EL (cell line): ENCODE data around the gene HMHB1.
"Not testable (repeated sequence)": the region's sequence is repeated elsewhere in the genome, so short reads cannot be mapped to it uniquely, and the experiment has no call there.

Experiments used
- DNase-seq: peaks from one replicate; pipeline ENCODE4 v3.0.0-alpha.2; 2016

Gene HMHB1

DNA sequence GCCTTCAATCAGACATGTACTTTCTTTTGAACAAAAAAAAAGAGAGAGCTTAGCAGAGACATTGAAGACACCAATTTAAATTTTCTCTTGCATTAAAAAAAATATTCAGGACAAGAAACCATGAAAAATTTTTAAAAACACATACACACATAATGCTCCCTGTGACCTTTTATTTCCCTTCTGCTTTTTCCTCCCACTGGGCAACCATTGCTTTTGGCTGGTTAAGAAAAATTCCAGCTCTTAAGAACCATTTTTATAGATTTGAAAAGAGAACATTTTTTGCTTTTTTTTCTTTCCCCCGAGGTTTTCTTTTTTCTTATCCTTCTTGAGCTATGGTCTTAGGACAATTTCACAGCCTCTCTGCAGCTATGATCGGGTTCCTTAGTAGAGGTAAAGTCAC is 6.1 kb upstream of the HMHB1 start:
- DNase-seq, result no peak

DNA sequence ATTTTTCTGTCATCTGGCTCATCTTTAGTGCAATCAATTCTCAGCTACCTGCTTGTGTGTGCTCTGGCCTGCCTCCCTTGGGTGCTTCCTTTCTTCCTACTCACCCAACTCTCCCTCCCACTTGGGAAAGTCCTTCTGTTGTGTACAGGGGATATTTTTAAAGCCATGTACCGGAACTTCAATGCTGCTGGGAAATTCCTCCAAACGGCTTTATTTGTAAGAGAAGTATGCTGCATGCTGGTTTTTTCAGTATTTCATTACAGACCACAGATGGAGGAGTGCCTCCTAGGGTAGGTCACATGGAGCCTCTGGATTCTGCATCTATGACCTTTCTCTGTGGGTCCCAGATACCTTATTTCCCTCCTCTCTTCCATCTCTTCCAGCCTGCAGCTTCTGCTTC is 5.4 kb upstream of the HMHB1 start:
- no peak for DNase-seq

DNA sequence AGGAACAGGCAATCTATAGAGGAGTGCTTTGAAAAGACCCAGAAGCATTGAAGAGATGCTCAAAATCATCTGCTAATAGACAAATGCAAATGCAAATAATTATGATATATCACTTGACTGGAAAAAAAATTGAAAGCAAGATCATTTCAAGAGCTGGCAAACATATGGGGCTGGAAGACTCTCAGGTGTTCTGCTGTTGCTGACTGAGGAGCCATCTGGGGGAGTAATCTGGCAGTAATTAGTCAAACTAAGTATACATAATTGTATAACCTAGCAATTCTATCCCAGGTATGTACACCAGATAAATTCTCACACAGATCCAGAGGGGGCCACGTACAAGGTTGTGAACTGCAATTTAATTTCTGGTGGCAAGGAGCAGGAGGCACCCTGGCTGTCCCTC is 4.6 kb upstream of the HMHB1 start:
- no peak for DNase-seq

DNA sequence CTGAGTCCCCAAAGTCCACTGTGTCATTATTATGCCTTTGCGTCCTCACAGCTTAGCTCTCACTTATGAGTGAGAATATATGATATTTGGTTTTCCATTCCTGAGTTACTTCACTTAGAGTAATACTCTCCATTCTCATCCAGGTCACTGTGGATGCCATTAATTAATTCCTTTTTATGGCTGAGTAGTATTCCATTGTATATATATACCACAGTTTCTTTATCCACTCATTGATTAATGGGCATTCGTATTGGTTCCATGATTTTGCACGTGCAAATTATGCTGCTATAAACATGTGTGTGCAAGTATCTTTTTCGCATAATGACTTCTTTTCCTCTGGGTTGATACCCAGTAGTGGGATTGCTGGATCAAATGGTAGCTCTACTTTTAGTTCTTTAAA is 4.4 kb downstream of the HMHB1 start:
- not testable (repeated sequence) for DNase-seq

DNA sequence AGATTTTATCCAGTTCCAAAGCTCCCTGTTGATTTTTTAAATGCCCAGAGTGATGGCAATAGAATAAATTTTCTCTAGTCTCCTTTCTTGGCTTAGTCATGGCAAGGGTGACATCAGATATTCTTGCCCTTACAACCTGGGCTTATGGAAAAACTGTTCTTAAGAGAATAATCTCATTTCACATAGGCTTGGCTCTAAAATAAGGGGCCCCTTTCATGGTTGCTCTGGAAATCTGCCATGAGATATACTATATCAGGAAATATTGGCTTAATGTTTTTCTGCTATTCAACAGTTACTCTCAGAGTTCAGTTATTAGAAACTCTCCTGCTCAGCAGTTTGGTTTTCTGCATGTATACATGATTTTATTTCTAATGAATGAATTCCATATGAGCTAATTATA is 7.8 kb downstream of the HMHB1 start:
- DNase-seq, result no peak

DNA sequence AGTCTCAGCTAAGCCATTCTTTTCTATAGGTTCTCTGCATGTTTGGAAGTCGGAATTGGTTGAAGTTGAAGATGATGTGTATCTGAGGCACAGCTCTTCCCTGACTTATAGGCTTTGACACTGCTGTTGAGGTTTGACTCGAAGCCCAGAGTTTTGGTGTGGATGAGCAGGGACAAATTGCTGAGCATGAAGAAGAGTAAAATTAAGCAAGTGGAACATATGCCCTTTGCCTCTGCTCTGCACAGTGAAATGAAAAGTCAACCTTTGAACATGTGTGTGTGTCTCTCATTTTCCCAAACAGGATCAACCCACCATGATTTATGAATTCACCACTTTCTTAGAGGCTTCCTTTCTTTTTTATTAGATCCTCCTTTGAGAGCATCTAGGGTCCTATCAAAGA is 8.5 kb downstream of the HMHB1 start:
- DNase-seq, result no peak

DNA sequence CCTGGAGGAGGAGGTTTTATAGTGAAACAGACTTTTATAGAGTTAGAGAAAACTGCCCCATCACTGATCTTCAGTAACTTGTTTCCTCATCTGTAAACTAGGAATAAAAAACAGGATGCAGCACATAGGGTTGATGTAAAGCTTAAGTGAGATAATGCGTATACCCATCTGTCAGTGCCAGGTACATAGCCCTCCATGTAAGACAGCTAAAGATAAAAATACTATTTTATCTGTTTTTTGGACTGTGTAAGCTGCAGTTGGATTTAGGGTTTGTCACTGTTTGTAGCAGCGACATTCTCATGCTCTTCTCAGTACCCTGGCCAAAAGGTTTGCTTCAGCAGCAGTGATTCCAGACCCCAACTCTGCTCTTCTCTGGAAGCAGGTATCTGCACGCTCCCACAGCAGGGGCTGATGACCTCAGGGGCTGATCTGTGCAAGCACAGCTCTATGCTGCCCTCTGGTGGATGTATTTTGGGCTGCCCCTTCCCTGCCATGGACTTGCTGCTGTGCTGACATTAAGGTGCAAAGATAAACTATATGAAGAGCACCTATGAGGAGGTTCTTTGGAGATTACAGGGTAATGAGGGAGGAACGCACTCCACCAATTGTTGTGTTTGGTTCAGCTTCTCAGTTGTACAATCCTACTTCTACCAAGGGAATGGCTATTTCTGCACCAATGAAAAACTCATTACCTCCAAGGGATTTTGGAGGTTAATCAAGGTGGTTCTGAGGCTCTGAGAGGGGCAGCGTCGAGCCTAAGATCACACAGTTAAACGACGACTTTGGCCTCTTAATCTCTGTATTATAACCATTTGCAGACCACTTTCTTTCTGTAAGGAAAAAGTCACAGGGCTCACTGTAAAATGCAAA is 13.1 kb downstream of the HMHB1 start:
- DNase-seq, result peak; percentile 73

DNA sequence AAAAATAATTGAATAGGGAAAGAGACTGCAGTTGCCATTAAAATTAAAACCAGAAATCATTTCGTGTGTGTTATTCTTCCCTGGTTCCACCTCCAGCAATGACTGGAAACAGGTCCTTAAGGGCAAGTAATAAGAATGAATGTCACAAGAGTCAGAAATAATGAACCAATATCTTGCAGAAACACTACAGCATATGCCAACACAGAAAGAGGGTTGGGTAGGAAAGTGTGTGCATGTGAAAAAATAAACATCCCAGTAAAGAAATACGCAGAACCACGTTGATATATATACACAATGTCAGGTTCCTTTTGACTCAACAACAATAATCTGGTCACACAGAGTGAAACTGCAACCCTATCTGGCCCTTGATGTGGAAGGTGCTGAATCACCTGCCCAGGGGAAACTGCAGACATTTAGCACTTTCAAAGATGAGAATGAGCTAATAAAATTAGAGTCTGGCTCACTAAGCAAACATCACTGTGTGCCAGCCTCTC is 15.0 kb downstream of the HMHB1 start:
- no peak for DNase-seq

DNA sequence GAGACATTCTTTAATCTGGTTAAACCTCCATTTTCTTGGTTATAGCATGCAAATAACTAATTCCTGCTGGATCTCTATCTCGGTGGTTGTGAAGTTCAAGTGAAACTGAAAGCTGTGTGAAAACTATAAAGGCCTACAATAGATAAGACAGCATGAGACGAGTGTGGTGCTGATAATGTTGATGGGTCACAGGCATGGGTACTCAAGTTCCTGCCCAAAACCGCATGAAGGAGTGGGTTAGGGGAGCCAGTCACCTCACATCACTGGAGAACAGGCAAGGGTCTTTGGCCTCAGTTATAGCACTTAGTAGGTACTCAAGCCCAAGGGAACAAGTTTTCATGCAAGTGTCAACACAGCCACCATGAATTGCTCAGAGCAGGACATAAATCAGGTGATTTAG is 16.7 kb downstream of the HMHB1 start:
- DNase-seq, result no peak

DNA sequence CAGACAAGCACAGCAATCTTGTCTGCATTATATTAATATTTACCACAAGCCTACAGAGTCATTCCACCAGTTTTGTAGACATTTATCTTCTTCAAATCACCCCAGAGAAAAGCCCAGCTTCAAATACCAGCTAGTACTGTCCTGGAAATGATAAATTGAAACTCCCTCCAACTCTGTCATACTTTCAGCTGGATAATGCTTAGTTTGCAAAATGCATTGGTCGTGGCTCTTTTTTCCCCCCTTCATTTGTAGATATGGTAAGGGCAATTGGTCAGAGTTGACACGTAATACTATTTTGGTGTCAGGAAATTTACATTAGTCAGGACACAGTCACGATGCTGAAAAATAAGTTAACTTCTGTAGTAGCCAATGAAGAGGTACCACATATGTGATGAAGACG is 21.2 kb downstream of the HMHB1 start:
- no peak for DNase-seq

DNA sequence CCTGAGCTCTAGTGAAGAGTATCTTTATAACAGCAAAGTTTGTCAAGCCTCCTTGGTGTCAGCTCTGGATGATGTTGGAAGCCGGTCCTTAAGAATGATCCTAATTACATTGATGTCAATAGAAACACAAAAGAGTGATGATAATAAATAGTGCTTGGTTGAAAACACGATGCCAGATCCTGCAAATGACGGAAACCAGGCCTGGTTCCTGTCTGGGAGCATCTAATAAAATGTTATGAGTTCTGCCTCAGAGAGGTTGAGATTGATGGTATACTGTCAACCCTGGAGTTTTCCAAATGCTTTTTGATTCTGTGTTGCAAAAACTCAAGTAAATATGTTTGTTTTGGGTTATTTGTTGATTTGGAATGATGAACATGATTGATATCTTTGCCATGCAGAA is 23.3 kb downstream of the HMHB1 start:
- DNase-seq, result no peak

DNA sequence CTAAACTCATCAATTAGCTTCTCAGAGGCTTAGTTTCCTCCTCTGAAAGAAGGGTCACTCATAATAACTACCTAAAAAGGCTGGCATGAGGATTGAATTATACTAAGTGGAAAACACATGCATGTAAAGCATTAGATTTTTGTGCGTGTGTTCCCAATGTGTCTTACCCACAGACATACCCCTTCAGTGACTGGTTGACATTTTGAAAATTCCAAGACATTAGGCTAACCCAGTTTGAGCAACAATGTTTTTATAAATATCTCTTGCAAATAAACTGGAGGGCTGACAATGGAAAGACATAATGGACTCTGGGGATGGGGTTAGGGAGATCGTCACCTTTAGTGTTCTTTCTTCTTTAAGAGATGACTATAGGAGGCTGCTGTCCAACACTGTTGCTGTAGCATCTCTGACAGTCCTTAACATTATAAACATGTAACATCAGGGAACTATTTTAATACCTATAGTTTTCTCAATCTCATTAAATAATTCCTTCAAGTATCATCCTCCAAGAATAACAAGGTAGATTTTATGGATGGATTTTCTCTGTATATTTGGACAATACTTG is 24.3 kb downstream of the HMHB1 start:
- peak; percentile 14 for DNase-seq

DNA sequence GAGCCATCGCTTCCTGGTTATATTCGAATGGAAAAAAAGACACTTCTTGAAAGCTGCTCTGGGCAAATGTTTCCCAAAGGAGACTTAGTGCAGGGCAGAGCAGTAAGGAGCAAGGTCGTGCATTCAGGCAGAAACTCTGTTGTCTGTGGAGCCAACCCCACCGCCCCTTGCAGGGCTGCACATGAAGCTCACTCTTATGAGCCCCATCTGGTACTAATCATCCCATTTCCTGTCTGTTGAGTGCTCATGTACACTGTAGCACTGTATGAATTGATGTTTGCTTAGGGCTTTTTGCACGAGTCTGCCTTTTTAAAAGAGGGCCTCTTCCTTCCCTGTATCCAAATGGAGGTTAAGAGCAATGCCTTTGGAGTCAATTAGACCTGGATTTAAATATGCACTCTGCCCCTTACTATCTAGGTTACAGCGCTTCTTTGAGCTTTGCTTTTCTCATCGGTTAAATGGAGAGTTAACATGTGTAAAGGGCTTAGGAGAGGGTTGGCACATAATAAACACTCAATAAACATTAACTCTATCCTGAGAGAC is 25.4 kb downstream of the HMHB1 start:
- peak; percentile 69 for DNase-seq

DNA sequence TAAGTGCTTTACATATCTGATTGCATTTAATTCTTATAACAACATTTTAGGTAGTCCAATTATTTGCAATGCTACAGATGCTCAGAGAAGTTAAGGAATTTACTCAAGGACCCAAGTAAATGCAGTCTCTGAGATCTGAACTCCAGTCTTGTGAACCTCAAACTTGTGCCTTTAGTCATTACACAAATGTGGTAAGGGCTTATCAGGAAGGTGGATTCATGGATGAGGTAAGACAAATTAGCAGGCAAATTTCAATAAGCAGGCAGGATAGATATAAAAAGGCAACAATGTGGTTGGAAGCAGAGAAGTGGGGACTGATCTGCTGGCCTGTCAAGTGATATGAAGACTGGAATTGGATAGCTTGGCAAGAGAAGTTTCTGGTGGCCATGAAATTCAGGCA is 29.5 kb downstream of the HMHB1 start:
- DNase-seq, result no peak

DNA sequence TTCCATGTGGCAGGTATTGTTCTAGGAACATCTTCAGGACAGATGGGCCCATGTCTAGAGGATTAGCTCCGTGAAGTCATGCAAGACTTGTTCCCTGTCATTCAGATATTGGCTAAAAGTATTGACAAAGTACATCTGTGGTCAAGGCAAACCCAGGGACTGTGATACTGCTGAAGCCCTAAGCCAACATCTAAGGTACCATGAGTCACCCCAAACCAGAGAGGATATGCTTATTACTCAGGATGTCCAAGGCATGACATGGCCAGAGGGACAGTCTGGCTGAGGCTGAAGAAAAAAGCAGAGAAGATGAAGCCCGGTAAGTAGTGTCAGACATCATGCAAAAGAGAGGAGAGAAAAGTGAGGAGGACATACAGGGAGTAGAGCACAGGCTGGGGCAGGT is 31.0 kb downstream of the HMHB1 start:
- DNase-seq, result peak; percentile 41

DNA sequence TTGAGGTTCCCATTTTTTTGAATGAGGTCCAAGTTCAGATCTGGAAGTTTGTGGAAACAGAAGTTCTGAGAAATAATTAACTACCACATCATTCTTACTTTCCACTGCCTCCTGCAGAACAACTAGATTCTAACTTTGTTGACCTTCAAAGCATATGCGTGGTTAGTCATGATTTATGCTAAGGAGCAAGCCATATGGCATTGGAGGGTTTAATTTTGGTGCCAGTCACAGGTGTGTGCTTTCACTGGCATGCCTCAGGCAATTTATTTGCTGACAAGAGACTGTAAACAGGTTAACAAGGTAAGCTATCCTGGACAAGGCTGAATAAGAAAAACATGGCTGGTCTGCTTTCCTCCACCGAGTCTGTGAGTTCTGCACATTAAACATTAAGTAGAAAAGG is 31.5 kb downstream of the HMHB1 start:
- no peak for DNase-seq

DNA sequence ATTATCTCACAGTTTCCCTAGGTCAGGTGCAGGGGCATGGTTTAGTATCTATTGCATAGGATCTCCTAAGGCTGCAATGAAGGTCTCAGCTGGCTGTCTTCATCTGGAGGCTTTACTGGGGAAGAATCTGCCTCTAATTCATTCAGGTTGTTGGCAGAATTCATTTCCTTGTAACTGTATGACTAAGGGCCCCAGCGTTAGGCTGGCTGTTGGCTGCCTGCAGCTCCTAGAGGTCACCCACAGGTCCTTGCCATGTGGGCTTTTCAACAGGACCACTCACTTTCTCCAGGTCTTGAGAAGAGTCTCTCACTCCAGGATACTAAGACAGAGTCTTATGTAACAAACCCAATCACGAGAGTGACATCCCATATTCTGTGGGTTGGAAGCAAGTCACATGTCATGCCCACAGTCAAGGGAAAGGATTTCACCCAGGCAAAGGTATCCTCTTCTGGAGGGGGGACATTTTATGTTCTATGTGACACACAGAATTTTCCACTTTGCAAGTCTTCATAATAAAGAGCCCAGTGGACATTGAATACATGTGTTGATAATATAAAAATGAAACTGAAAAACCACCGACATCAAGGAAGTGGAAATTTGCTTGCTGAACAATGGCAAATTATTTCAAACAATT is 38.2 kb downstream of the HMHB1 start:
- peak; percentile 13 for DNase-seq

DNA sequence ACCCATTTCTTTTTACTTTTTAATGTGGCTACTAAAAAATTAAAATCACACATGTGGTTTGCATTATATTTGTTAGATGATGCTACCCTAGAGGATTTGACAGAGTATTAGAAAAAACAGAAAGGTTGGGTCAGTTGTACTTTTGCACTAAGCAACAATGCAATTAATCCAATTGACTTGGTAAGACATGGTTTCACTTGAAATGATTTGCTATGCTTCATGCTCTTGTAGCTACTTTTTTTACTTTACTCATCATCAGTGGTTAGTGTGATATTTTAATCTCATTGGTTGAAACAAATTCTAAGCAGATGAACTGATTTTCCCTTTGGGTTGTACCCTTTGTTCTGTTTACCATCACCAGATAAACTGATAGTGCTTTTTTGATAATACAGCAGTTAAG is 39.4 kb downstream of the HMHB1 start:
- DNase-seq, result no peak

DNA sequence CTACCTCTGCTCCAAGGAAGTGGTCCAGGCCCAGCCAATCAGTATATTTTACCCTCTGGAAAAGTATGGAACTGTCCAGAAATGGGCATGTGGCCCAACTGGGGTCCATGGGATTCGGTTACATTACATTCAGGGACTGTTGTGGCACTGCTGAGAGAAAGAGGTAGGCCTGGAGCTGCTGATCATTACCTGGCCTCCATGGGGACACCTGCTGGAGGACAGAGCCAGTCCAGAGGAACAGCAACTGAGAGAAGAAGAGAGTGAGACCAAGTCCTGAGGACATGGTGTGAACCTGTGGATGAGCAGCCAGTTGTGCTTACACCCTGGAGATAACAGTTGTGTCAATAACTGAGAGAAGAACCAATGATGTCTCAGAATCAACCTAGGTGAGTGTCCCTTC is 48.2 kb downstream of the HMHB1 start:
- DNase-seq, result no peak

DNA sequence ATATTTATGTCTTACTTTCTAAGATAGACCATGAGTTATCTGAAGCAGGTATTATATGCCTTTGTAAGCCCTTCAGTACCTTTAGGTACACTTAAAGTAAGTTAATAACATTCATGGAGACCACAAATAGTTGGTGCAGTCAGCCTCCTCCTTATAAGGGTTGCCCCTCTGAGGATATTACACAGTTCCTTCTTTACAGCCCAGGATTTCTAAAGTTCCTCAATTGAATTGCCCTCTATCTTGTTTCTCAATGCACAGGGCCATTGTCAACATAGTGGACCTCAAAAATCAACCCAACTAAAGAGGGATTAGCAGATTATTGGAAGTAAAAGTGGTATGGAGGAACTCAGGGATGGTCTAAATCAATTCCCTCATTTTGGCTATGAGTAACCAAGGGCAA is 50.3 kb downstream of the HMHB1 start:
- DNase-seq, result no peak

DNA sequence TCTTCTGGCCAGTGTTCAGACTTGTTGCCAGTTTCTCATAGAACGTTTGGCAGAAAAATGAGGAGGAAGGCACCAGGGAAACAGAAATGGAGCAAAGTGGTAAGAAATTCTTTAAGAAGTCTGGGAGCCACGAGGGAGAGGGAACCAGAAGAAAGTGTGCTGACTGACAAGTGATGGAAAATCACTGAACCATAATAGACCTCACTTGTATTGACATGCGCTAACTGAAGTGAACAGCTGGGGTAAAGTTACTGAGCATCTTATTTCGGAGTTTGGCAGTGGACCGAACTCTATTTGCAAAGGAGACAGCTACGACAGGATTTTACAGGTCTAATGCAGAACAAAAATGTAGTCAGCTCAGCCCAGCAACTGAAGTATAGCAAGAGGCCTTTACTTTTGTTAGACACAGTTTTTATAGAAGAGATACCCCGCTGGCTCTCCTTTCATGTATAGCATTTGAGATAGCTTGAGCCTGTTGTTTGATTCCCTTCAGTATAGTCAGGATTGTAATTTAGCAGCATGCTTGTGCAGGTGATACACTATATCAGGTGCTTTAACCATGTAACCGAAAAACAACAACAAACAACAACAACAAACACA is 53.6 kb downstream of the HMHB1 start:
- DNase-seq, result no peak
